LNCAP (cell line): ENCODE measurements around the gene CES3.

Experiments
- TF ChIP-seq, protein P1 (sequence below): fragments of 450-650 bp; IDR thresholded peaks from 2 replicates; pipeline ENCODE4 v1.5.1; 2017; ENCODE audit warnings: mild to moderate bottlenecking

Gene CES3

GRCh38 chr16:66936889-66937554 is 24.0 kb upstream of the CES3 start:
- TF ChIP-seq, protein P1, sequence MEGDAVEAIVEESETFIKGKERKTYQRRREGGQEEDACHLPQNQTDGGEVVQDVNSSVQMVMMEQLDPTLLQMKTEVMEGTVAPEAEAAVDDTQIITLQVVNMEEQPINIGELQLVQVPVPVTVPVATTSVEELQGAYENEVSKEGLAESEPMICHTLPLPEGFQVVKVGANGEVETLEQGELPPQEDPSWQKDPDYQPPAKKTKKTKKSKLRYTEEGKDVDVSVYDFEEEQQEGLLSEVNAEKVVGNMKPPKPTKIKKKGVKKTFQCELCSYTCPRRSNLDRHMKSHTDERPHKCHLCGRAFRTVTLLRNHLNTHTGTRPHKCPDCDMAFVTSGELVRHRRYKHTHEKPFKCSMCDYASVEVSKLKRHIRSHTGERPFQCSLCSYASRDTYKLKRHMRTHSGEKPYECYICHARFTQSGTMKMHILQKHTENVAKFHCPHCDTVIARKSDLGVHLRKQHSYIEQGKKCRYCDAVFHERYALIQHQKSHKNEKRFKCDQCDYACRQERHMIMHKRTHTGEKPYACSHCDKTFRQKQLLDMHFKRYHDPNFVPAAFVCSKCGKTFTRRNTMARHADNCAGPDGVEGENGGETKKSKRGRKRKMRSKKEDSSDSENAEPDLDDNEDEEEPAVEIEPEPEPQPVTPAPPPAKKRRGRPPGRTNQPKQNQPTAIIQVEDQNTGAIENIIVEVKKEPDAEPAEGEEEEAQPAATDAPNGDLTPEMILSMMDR, result no peak

DNA sequence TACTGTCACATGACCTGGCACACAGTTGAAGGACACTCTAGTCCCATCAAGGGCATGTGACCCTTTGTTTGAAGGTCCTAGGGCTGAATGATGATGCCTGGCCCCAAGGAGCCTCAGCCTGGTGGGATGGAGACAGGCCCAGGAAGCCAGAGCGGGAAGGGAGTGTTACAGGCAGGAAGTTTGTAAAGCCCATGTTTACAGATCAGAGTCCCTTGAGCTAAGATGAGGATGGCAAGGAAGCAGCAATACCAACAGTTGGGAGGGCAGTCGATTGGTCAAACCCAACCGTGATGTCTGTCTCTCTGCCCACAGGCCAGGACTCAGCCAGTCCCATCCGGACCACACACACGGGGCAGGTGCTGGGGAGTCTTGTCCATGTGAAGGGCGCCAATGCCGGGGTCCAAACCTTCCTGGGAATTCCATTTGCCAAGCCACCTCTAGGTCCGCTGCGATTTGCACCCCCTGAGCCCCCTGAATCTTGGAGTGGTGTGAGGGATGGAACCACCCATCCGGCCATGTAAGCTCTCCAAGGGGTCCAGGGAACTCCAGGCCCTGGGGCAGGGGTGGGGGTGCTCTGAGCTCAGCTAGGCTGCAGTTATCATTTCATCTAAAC is 23.2 kb upstream of the CES3 start:
- TF ChIP-seq, protein P1, result no peak

- TF ChIP-seq, protein P1, result no peak
Observed at GRCh38 chr16:66939366-66939765, 21.7 kb upstream of the CES3 start.

DNA sequence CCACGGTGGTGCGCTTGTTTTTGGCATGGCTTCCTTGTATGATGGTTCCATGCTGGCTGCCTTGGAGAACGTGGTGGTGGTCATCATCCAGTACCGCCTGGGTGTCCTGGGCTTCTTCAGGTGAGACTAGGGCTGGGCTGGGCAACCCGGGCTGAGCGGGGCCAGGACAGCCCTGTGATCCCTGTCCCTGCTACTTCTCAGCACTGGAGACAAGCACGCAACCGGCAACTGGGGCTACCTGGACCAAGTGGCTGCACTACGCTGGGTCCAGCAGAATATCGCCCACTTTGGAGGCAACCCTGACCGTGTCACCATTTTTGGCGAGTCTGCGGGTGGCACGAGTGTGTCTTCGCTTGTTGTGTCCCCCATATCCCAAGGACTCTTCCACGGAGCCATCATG is 20.8 kb upstream of the CES3 start:
- TF ChIP-seq, protein P1, result no peak

GRCh38 chr16:66942981-66943380 is 18.1 kb upstream of the CES3 start:
- TF ChIP-seq, protein P1, result no peak

DNA sequence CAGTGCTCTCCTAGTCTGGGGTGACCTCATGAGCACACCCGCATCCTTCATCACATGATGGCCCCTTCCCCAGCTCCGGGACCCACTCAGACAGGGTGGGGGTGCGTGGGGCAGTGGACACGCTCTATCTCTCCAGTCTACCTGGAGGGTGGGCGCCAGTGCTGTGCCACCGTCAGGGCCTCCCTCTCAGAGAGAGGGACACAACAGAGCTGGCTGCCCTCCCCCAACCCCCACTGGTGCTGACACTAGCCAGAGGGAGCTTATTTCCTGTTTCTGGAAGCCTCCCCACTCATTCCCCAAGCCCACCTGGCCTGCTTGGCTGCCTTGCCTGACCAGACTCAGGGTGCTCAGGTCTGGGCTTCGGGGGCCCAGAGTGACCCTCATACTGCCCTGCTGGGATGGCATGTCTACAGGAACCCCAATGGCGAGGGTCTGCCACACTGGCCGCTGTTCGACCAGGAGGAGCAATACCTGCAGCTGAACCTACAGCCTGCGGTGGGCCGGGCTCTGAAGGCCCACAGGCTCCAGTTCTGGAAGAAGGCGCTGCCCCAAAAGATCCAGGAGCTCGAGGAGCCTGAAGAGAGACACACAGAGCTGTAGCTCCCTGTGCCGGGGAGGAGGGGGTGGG is 17.5 kb upstream of the CES3 start:
- TF ChIP-seq, protein P1, result no peak

GRCh38 chr16:66944054-66944441 is 17.0 kb upstream of the CES3 start:
- TF ChIP-seq, protein P1, result no peak
